ENCODE measurements around the gene SUMO2. TPM values are rescaled to one million over a fixed set of nuclear protein-coding genes. Genes with fewer than 3 reads are reported as not detected.

The SUMO2 gene
- total and polyA plus RNA-seq, 2 of the 4 experiments (the other 2 are of a cell fraction), result 71.3 to 83.7 TPM

DNA sequence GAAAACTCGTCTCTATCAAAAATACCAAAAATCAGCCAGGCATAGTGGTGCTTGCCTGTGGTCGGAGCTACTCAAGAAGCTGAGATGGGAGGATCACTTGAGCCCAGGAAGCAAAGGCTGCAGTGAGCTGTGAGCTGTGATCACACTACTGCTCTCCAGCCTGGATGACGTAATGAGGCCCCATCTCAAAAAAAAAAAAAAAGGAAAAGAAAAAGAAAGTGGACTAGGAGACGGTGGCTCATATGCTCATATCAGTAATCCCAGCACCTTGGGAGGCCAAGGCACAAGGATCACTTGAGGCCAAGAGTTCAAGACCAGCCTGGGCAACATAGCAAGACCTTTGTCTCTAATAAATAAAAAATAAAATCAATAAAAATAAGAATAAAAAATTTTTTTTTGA, 8.8 kb upstream of the SUMO2 start:
- H3K23ac ChIP-seq (ENCODE audit: low read depth, low read length), result no peak overlapping the region
- H2AK5ac ChIP-seq (ENCODE audit: low read depth, low read length), result no peak overlapping the region
- no CpG with 5 or more reads among the region's 4 CpGs for WGBS, 2 experiments (ENCODE audit: extremely low coverage in 2 of 2, insufficient read length in 1 of 2)
- TF ChIP-seq RFX5 (IDR thresholded peaks at IDR 0.05; ENCODE audit: low read depth, low read length), result no peak
- peak; percentile 54 for TF ChIP-seq CEBPB (IDR thresholded peaks at IDR 0.05; ENCODE audit: low read depth, low read length)
- TF ChIP-seq RCOR1 (IDR thresholded peaks at IDR 0.05; ENCODE audit: insufficient replicate concordance, low read length), result no peak
- H3K36me3 ChIP-seq (ENCODE audit: control insufficient read depth, insufficient read depth, low read length), result no peaks in the 10 kb centered on the region
- no peak overlapping the region for H2BK120ac ChIP-seq (ENCODE audit: low read depth, low read length)
- no peak overlapping the region for H3K27ac ChIP-seq (ENCODE audit: insufficient read depth, low read length)
- H2AFZ ChIP-seq (replicated peaks; ENCODE audit: low read length, poor library complexity), result peak overlapping the region; percentile 28
- no peak overlapping the region for H2AK9ac ChIP-seq (replicated peaks; ENCODE audit: low read depth, low read length, poor library complexity)
- H4K5ac ChIP-seq (ENCODE audit: low read depth, low read length), result no peak overlapping the region
- no peak overlapping the region for H3K4ac ChIP-seq (ENCODE audit: low read depth, low read length)
- no peaks in the 10 kb centered on the region for H3K9me1 ChIP-seq (ENCODE audit: insufficient read depth, low read length)
- no peak overlapping the region; the same call in 1 of the 2 replicates for H3K14ac ChIP-seq (replicated peaks; ENCODE audit: low read depth, low read length)
- POLR2A ChIA-PET (ENCODE audit: unreplicated experiment), result no interaction called here
- H4K91ac ChIP-seq (ENCODE audit: insufficient read depth, low read depth, low read length), result no peak overlapping the region
- H4K8ac ChIP-seq (ENCODE audit: low read depth in 2 of 2, low read length in 2 of 2), result no peak overlapping the region
- CTCF ChIA-PET, result interaction anchor here (1.7 kb wide), 1 partner anchor 10 kb away, joined by 5 read pairs; no protein-coding TSS in a partner anchor
- no peak overlapping the region for H2BK5ac ChIP-seq (ENCODE audit: low read depth, low read length, poor library complexity, severe bottlenecking)
- H3K4me2 ChIP-seq (ENCODE audit: low read depth, low read length), result no peak overlapping the region
- no peak overlapping the region for H2BK20ac ChIP-seq (ENCODE audit: low read depth, low read length)
- no peak overlapping the region for H3K56ac ChIP-seq (ENCODE audit: extremely low read depth, insufficient read depth, low read length)
- DNase-seq, result peak; percentile 59
- H3K79me1 ChIP-seq (ENCODE audit: low read depth in 1 of 2, low read length in 2 of 2), result no peaks in the 10 kb centered on the region
- no peak overlapping the region for H3K9ac ChIP-seq (ENCODE audit: low read depth, low read length)
- H3K18ac ChIP-seq (ENCODE audit: low read depth, low read length), result no peak overlapping the region
- in situ Hi-C loops (cut with MboI; ENCODE audit: low sequenced_read_pairs) (no loop called here), dilution Hi-C loops (cut with HindIII; ENCODE audit: low sequenced_read_pairs, unreplicated experiment) (no loop called here), intact Hi-C loops (cut with micrococcal nuclease) (no loop called here)
- peaks cover 1% of the 10 kb centered on the region; the same call in 1 of the 2 replicates for H3K4me1 ChIP-seq (ENCODE audit: control insufficient read depth, insufficient read depth, low read length)
- peak; percentile 37 for ATAC-seq (ENCODE audit: low read depth)
- H3K9me3 ChIP-seq (ENCODE audit: control insufficient read depth, insufficient read depth, low read length), result no peaks in the 10 kb centered on the region
- BruUV-seq (replicated peaks), result no TSS peak
- H4K20me1 ChIP-seq (ENCODE audit: insufficient read depth, low read length), result no peaks in the 10 kb centered on the region
- H2BK15ac ChIP-seq (ENCODE audit: low read depth, low read length), result no peak overlapping the region
- no peak overlapping the region for H3K4me3 ChIP-seq (ENCODE audit: insufficient read depth, low read depth, low read length)
- no peaks in the 10 kb centered on the region for H3K27me3 ChIP-seq (ENCODE audit: control insufficient read depth, insufficient read depth, low read length)

Data from IMR-90 (cell line).